Activated B cell treated with CpG ODN at 0.5 μM for 24 hours (primary cell): ENCODE data around the gene DGKI. TPM values are rescaled to one million over a fixed set of nuclear protein-coding genes. Genes with fewer than 3 reads are reported as not detected.

Experiments
- ATAC-seq: fragments of 200-7000 bp; cut with Tn5 transposase; one replicate; pipeline ENCODE4 v1.10.0; 2021; ENCODE audit warnings: low read depth, mild to moderate bottlenecking, moderate library complexity
- CTCF ChIA-PET: fragments of 350-600 bp; sonication (Branson Sonifier 250); formaldehyde crosslinking; loops from one replicate; lab custom pipeline; 2021; ENCODE audit warnings: antibody characterized with exemption; lab: Charles Lee
- POLR2A ChIA-PET: fragments of 350-600 bp; sonication (Branson Sonifier 250); formaldehyde crosslinking; loops from one replicate; lab custom pipeline; 2021; ENCODE audit warnings: antibody characterized with exemption; lab: Charles Lee
- DNase-seq: peaks from one replicate; pipeline ENCODE4 v3.0.0; 2022
- H3K27ac Mint-ChIP-seq: one replicate; pipeline ENCODE4 v1.8.0; 2020; ENCODE audit warnings: mixed read lengths
- H3K27me3 Mint-ChIP-seq: one replicate; pipeline ENCODE4 v1.8.0; 2021; ENCODE audit warnings: mixed read lengths
- H3K36me3 Mint-ChIP-seq: one replicate; pipeline ENCODE4 v1.8.0; 2021; ENCODE audit warnings: low read depth, mixed read lengths
- H3K4me1 Mint-ChIP-seq: one replicate; pipeline ENCODE4 v1.8.0; 2021; ENCODE audit warnings: mixed read lengths
- H3K4me3 Mint-ChIP-seq: one replicate; pipeline ENCODE4 v1.8.0; 2020; ENCODE audit warnings: mild to moderate bottlenecking, mixed read lengths
- H3K9me3 Mint-ChIP-seq: one replicate; pipeline ENCODE4 v1.8.0; 2020; ENCODE audit warnings: mixed read lengths
- intact Hi-C: fragments of 100-400 bp; cut with micrococcal nuclease; formaldehyde crosslinking; loops from one replicate; pipeline ENCODE4 v1.15.1; 2024
- total RNA-seq: library from RNA; stranded (reverse); gene quantifications from 2 replicates; pipeline ENCODE4 v1.2.3, GENCODE V29; 2022
- TF ChIP-seq, protein P1 (sequence below): fragments of 200-600 bp; IDR thresholded peaks from one replicate; pipeline ENCODE4 v1.8.0; 2022; ENCODE audit warnings: antibody characterized with exemption, mild to moderate bottlenecking

DGKI gene
- total RNA-seq, 1 donor from 2014 or later = not detected

DNA sequence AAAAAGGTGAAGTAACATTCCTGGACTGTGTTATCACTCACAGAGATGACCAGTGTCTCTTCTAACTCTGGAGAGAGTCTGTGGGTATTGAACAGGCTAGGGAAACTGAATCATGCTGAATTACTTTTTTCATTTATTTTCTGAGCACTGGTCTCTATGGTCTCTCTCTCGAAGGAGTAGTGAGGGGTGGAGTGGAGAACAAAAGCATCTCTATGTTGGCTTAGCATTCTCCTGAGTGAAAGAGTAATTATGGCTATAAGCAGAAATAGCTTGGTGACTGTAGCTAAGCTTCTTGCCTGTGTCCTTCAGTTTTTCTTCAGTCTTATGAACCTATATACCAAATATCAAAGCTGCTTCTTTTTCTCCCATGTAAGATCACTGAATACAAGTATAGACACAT is 438.6 kb downstream of the DGKI start:
- no peak for ATAC-seq
- CTCF ChIA-PET = no interaction called here
- Mint-ChIP-seq H3K4me1 (no peaks in the 10 kb centered on the region), H3K36me3 (no peaks in the 10 kb centered on the region), H3K27ac (no peak overlapping the region), H3K27me3 (no peaks in the 10 kb centered on the region), H3K4me3 (no peak overlapping the region), H3K9me3 (peaks cover 2% of the 10 kb centered on the region)
- TF ChIP-seq, protein P1, sequence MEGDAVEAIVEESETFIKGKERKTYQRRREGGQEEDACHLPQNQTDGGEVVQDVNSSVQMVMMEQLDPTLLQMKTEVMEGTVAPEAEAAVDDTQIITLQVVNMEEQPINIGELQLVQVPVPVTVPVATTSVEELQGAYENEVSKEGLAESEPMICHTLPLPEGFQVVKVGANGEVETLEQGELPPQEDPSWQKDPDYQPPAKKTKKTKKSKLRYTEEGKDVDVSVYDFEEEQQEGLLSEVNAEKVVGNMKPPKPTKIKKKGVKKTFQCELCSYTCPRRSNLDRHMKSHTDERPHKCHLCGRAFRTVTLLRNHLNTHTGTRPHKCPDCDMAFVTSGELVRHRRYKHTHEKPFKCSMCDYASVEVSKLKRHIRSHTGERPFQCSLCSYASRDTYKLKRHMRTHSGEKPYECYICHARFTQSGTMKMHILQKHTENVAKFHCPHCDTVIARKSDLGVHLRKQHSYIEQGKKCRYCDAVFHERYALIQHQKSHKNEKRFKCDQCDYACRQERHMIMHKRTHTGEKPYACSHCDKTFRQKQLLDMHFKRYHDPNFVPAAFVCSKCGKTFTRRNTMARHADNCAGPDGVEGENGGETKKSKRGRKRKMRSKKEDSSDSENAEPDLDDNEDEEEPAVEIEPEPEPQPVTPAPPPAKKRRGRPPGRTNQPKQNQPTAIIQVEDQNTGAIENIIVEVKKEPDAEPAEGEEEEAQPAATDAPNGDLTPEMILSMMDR = no peak
- no peak for DNase-seq
- intact Hi-C loops = no loop called here
- POLR2A ChIA-PET = no interaction called here

DNA sequence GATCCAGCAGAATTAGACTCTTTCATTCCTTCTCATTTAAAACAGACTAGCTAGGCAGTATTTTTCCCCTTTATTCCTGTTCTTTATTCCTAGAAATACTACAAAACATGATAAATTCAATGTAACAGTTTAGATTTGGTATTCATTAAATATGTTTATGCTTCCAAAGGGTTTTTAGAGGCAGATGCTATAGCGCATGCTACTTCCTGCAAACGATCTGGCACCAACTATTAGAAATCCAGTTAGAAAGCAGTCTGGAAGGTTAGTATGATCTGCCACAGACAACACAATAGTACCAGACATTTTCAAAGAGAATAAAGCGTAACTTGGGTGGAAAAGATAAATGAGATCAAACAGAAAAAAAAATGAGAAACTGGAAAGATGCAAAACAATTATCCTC is 439.7 kb downstream of the DGKI start:
- H3K9me3 Mint-ChIP-seq = peaks cover 2% of the 10 kb centered on the region
- H3K4me1 Mint-ChIP-seq = no peaks in the 10 kb centered on the region
- H3K36me3 Mint-ChIP-seq = no peaks in the 10 kb centered on the region
- DNase-seq = no peak
- TF ChIP-seq, protein P1 = no peak
- H3K27me3 Mint-ChIP-seq = no peaks in the 10 kb centered on the region
- intact Hi-C loops = no loop called here
- no peak for ATAC-seq
- no peak overlapping the region for H3K27ac Mint-ChIP-seq
- no peak overlapping the region for H3K4me3 Mint-ChIP-seq
- ChIA-PET POLR2A (no interaction called here), CTCF (no interaction called here)

DNA sequence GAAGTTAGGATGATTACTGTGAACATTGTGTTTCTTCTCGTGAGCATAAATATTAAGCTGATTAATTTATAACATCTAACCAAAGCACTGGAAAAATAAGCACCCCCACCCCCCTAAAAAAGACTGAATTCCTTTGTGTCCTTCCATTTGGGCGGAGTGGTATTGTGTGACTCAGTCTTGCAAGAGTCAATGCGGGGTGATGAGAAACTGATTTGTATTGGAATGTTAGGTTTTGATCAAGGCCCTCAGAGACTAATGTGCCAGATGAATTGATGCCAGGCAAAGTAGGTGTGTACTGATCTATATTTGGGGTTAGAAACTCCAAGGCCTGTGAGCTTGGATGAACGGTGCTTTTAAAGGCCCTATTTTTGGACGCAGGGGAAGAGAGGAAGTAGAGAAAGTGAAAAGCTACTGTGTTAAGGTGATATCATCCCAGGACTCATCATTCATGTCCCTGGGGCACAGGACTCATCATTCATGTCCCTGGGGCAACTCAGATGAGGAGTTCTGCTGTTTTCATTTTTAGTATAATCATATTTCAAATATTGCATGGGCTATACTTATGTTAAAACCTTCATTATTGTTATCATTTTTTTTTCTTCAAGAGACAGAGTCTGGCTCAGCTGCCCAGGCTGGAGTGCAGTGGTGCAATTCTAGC is 442.0 kb downstream of the DGKI start:
- H3K27ac Mint-ChIP-seq = no peak overlapping the region
- no peaks in the 10 kb centered on the region for H3K27me3 Mint-ChIP-seq
- ChIA-PET CTCF (no interaction called here), POLR2A (no interaction called here)
- ATAC-seq = no peak
- H3K36me3 Mint-ChIP-seq = no peaks in the 10 kb centered on the region
- no peak overlapping the region for H3K4me3 Mint-ChIP-seq
- intact Hi-C loops = no loop called here
- TF ChIP-seq, protein P1 = no peak
- no peaks in the 10 kb centered on the region for H3K4me1 Mint-ChIP-seq
- DNase-seq = no peak
- H3K9me3 Mint-ChIP-seq = peaks cover 2% of the 10 kb centered on the region

DNA sequence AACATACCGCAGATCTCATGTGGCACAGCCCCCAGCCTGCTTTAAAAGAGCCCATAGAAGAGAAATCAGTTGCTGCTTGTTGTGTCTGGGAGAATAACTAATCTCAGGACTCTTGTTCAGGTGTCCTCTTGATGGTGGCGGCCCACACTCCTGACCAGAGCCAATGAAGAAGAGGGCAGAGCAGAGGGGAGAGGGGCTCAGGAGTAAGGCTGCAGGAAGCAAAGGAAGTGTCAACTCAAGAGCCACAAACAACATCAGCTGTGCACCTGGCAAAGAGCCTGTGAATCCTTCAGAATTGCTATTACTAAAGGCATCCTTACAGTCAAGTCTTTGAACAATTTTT is 443.4 kb downstream of the DGKI start:
- intact Hi-C loops = no loop called here
- TF ChIP-seq, protein P1 = no peak
- ATAC-seq (no peak), DNase-seq (no peak)
- H3K4me3 Mint-ChIP-seq = no peak overlapping the region
- ChIA-PET CTCF (no interaction called here), POLR2A (no interaction called here)
- no peaks in the 10 kb centered on the region for H3K27me3 Mint-ChIP-seq
- no peak overlapping the region for H3K27ac Mint-ChIP-seq
- H3K4me1 Mint-ChIP-seq = no peaks in the 10 kb centered on the region
- H3K36me3 Mint-ChIP-seq = no peaks in the 10 kb centered on the region
- H3K9me3 Mint-ChIP-seq = peaks cover 2% of the 10 kb centered on the region

DNA sequence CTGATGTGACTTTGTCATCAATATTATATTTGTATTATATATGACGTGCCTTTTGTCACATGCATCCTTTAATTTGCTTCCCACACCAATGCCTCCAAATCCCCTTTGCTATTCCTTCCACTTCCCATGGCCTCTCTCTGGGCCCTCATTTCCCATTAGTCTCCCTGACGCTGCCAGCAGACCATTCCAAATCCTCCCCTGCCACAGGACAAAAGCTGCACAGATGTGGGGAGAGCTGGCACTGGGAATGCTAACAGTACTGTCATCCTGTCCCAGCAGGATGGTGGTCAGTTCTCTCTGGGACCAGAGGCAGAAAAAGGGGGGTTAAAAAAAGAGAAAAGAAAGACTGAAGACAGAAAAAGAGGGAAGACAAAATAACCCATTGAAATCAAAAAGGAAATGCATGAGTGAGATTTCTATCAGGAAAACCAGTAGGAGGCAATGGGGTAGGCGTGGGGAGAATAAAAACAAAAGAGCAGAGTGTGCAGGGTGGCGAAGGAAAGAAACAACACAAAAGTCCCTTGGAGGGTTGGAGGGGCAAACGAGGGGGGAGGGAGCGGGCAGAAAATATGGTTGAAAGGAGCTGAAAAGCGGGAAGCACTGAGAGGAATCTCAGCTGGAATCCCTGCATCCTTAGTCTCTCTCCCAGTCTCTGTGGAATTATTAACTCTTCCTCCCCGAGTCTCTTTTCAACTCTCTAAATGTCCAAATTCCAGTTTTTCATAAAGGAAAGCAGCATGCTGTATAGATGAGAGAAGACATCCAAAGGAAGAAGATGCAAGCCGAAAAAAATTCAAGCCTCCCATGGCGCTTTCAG is 444.0 kb downstream of the DGKI start:
- no peaks in the 10 kb centered on the region for H3K4me1 Mint-ChIP-seq
- no peak overlapping the region for H3K27ac Mint-ChIP-seq
- TF ChIP-seq, protein P1 = no peak
- ChIA-PET CTCF (no interaction called here), POLR2A (no interaction called here)
- intact Hi-C loops = no loop called here
- H3K36me3 Mint-ChIP-seq = no peaks in the 10 kb centered on the region
- H3K9me3 Mint-ChIP-seq = peaks cover 2% of the 10 kb centered on the region
- ATAC-seq = no peak
- H3K27me3 Mint-ChIP-seq = no peaks in the 10 kb centered on the region
- H3K4me3 Mint-ChIP-seq = no peak overlapping the region
- DNase-seq = no peak
